Left renal pelvis (tissue), 4 donors: ENCODE results near the gene CACNA2D3. TPM values are rescaled to one million over a fixed set of nuclear protein-coding genes. Genes with fewer than 3 reads are reported as not detected.

Experiments
- DNase-seq, 4 donors: peaks; one replicate each; pipeline ENCODE4 v3.0.0-alpha.2; 2013; ENCODE audit warnings: low read depth in 4 of 4, low spot score in 3 of 4
- polyA plus RNA-seq, 4 donors: library from polyadenylated mRNA; unstranded; fragments of 120-200 nt; gene quantifications; one replicate each; pipeline ENCODE4 v1.2.1, GENCODE V29; 2013; ENCODE audit not compliant: insufficient read length in 4 of 4

Gene CACNA2D3
- polyA plus RNA-seq, 4 donors = 1.6 to 3.2 (median 2.3) TPM

- no peak for DNase-seq
Measured at GRCh38 chr3:54126551-54126950, 4.2 kb downstream of the CACNA2D3 start.

GRCh38 chr3:54127499-54128056 is 5.2 kb downstream of the CACNA2D3 start:
- no peak for DNase-seq

DNA sequence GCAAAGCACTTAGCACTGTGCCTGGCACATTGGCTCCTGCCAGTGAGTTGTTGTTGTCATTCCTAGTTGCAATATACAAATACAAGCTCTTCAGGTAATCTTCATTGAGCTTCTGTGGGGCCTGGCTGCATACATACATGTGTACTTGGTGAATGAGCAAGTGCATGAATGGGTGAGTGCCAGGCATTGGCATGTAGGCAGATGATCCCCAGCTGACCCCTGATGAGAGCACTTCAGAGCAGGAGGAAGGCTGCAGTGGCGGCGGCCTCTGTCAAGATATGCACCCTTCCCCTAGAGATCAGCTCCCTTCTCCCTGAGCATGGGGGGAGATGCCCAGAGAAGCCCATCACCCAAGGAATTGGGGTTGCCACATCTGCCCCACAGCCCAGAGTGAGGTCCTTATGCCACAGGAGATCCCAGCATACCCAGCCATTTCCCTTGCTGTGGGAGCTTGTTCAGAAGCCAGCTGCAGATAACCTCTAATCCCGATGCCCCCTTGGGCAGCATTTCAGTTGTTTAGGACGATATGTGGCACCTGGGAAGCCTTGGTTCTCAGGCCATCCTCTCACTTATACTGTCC is 8.8 kb downstream of the CACNA2D3 start:
- no peak for DNase-seq

DNA sequence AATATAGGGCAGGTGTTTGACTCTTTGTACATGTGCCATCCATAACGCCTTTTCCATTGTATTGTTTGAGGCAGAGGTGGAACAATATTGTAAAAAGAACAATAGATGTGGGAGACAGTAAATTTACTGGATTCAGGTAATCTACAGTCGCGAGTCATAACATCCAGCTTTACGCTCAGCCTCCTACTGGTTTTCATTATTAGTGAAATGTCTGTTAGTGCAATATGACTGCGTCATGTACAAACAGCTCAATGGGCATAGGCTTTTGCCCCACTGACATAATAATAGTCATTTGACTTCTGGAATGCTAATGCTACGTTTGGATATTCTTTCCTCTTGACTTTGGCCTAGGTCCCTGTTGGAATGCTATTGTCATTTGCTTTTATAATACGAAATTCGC is 9.5 kb downstream of the CACNA2D3 start:
- no peak for DNase-seq

DNA sequence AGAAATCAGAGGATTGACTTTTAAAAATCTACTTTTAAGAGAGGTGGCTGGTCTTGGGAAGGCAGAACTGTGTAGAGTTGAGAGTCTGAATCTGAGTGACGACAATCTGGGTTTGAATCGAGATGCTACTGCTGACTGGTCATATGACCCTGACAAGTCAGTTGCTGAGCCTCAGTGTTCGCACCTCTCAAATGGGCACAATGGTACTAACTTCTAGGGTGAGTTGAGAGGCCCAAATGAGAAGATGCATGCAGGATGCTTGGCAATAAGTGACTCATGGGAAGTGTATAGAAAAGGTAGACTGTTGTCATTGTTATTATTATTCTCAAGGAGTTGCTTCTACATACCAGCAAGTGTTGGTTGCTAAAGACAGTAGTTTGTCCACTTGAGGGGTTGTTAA is 10.3 kb downstream of the CACNA2D3 start:
- DNase-seq = no peak

DNA sequence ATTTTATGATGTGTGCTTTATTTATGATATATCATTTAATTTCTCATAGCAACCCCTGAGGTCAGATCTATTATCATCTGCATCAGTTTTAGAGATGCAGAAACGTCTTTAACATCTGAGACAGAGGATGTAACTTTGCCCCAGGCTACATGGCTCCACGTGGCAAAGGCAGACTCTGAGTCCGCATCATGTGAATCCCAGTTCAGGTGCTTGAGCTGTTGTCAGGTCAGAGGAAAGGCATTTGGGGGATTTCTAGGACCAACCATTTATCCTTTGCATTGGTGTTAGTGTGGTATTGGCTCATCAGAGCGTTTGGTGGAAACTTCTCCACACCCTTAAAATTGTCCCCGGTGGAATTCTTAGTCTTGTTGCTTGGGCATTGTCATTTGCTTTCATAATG is 10.8 kb downstream of the CACNA2D3 start:
- no peak for DNase-seq

DNA sequence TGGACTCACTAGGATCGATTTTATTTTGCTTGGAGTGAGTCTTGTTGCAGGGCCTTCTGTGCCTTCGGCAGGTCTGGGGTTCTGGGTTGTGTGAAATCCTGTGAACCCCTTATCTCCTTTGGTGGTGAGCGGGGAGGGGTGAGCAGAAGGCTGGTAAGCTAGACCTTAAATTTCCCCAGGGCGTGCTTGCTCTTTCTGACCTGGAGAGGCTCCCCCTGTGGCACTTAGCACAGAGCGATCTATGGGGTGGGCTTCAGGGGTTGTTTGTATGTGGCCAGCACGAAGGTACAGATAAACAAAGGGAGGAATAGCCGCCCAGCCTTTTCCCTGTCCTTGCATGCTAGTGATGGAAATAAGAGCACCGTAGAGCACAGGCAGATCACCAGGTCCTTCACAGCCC is 11.8 kb downstream of the CACNA2D3 start:
- DNase-seq = no peak

- no peak for DNase-seq
Measured at GRCh38 chr3:54134713-54135112, 12.4 kb downstream of the CACNA2D3 start.

GRCh38 chr3:54137311-54137710 is 15.0 kb downstream of the CACNA2D3 start:
- DNase-seq = no peak

GRCh38 chr3:54138937-54139547 is 16.7 kb downstream of the CACNA2D3 start:
- no peak for DNase-seq

DNA sequence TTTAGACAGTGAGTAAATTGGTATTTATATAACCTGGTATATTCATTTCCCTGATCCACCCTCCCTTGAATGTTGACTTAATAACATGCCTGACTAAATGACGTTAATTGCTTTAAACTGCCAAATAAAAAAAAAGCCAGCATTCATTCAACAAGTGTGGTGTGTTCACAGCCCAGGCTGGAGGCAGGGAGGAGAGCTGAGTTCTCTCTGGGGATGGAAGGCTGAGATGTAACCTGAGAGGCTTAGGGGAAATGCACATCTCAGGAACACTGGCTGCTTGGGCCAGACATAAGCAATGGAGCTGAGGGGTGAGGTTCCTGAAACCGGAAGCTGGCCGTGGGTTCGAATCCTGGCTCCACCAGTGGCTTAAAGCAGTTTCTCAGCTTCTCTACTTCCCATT is 17.3 kb downstream of the CACNA2D3 start:
- DNase-seq = no peak

DNA sequence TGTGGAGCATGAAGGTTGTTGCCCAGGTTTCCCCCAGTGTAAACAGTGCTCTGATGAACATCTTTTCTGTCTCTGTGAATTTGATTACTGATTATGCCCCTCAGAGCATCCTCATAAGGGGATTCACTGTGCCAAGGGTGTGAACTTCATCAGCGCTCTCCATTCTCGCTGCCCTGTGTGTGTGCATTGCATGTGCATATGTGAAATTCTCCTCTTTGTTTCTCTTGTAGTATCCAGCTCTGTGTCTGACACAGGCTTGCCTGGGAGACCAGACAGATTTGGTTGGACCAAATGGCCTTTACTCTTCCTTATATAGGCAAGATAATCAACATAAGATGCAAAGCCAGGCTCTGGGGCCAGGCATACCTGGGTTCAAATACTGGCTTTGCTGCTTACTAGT is 21.9 kb downstream of the CACNA2D3 start:
- DNase-seq = no peak

DNA sequence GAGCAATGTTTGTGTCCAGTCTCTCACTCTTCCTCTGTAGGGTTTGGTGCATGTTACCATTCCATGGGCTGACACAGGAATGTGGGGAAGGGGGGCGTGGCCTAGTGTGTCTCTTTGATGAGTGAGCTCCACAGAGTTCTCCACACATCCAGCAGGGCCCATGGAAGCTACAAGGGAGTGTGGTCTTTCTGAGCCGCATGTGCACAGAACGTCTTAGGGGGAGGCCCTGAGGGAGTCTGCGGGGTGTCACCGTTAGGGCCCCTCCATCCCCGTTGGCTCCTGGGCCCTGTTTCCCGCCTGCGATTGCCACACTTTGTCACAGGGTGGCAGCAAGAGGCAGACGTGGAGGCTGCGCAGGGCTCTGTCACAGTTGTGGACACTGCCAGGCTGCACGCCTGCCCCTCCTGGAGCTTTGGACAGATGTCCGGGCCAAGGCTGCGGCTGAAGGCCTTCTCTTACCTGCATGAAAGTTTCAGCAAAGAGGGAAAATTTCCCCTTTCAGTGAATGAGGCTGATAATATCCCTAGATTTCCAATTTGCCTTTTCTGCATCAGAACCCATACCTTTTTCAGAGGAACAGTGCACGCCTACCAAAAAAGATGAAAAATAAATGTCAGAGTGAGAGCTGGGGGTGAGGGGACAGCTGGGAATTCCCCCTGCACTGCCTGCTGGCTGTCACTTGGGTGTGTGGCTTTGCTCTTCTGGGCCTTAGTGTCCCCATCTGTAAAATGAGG is 24.3 kb downstream of the CACNA2D3 start:
- DNase-seq = no peak

DNA sequence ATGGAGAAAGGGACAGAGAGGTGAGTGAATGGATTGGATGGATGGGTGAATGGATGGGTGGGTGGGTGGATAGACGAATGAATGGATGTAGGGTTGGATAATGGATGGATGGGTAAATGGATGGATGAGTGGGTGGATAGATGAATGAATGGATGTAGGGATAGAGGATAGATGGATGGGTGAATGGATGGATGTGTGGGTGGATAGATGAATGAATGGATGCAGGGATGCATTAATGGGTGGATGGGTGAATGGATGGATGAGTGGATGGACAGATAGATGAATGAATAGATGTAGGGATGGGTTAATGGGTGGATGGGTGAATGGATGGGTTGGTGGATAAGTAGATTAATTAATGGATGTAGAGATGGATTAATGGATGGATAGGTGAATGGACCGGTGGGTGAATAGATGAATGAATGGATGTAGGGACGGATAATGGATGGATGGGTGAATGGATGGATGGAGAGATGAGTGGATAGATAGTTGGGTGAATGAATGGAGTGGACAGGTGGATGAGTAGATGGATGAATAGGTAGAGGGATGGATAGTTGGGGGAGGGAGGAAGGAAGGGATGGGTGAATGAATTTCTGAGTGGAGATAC is 28.6 kb downstream of the CACNA2D3 start:
- no peak for DNase-seq

DNA sequence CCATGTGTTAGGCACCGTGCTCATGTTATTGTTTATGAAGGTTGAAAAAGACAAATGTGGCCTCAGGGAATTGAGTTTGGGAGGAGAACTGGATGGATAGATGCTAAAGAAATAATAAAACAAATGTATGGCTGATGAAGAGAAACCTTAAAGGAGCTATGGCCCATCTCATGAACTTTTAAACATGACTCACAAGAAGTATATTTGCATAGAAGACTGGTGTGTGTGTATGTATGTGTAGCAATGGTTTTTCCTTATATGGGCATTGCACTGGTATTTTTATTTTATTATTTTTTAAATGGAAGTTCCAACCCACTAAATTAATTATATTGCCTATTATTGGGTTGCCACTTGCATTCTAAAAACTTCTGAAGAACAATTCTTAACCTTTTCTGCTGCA is 31.1 kb downstream of the CACNA2D3 start:
- no peak for DNase-seq

- no peak for DNase-seq
Measured at GRCh38 chr3:54157860-54158259, 35.5 kb downstream of the CACNA2D3 start.

DNA sequence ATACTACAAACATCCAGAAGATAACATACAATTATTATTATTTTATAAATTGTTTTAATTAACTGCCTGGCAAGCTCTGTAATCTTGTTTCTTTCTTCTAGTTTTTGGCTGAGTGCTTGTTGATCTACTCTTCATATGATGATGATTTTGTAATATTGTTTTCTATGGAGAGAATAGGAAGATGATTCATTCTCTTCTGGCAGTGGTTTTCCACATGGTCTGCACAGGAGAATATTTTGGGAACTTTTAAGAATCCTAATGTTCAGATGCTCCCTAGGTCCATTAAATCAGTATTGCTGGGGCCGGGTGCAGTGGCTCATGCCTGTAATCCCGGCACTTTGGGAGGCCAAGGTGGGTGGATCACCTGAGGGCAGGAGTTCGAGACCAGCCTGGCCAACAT is 37.6 kb downstream of the CACNA2D3 start:
- no peak for DNase-seq

- DNase-seq = no peak
Measured at GRCh38 chr3:54163441-54163840, 41.1 kb downstream of the CACNA2D3 start.

- DNase-seq = no peak
Measured at GRCh38 chr3:54164192-54164975, 42.0 kb downstream of the CACNA2D3 start.

GRCh38 chr3:54165865-54166264 is 43.5 kb downstream of the CACNA2D3 start:
- DNase-seq = no peak

DNA sequence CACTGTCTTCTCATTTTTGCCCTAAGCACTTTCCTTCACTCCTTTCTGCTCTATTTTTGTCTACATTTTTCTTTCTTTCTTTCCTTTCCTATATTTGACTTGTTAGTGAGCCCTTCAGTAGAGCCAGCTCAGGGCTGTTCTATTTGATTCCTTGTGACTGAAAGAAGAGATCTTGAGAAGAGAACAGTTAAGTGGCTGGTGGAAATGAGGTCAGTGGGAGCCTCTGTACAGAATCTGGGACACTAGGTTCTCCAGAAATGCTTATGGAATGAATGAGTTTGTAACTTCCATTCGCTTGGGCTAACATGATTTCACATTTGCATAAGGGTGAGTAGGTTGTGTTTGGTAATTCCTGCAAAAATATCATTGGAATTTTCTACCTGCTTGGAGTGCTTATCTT is 45.6 kb downstream of the CACNA2D3 start:
- no peak for DNase-seq
